ENCODE measurements around the gene ADGRG1.

Gene ADGRG1

GRCh38 chr16:57664662-57665025 lies 36.2 kb downstream of the ADGRG1 start:
- H3K4me3 ChIP-seq (ENCODE audit: low read depth, low read length) = no peak overlapping the region
- DNase-seq (ENCODE audit: low read depth) = no peak
- no peak for TF ChIP-seq CTCF (IDR thresholded peaks at IDR 0.05; ENCODE audit: insufficient read depth, low read depth, low read length, missing control alignments)

- TF ChIP-seq CTCF (IDR thresholded peaks at IDR 0.05; ENCODE audit: insufficient read depth, low read depth, low read length, missing control alignments) = no peak
- DNase-seq (ENCODE audit: low read depth) = no peak
- H3K4me3 ChIP-seq (ENCODE audit: low read depth, low read length) = no peak overlapping the region
Observed at GRCh38 chr16:57665541-57665940, 37.1 kb downstream of the ADGRG1 start.

GRCh38 chr16:57666353-57667047 lies 38.1 kb downstream of the ADGRG1 start:
- DNase-seq (ENCODE audit: low read depth) = no peak
- no peak overlapping the region for H3K4me3 ChIP-seq (ENCODE audit: low read depth, low read length)
- TF ChIP-seq CTCF (IDR thresholded peaks at IDR 0.05; ENCODE audit: insufficient read depth, low read depth, low read length, missing control alignments) = no peak

GRCh38 chr16:57667048-57667525 lies 38.7 kb downstream of the ADGRG1 start:
- H3K4me3 ChIP-seq (ENCODE audit: low read depth, low read length) = no peak overlapping the region
- DNase-seq (ENCODE audit: low read depth) = no peak
- no peak for TF ChIP-seq CTCF (IDR thresholded peaks at IDR 0.05; ENCODE audit: insufficient read depth, low read depth, low read length, missing control alignments)

GRCh38 chr16:57667526-57668262 lies 39.3 kb downstream of the ADGRG1 start:
- DNase-seq (ENCODE audit: low read depth) = no peak
- no peak overlapping the region for H3K4me3 ChIP-seq (ENCODE audit: low read depth, low read length)
- TF ChIP-seq CTCF (IDR thresholded peaks at IDR 0.05; ENCODE audit: insufficient read depth, low read depth, low read length, missing control alignments) = peak; percentile 15

GRCh38 chr16:57668263-57668571 lies 39.8 kb downstream of the ADGRG1 start, which contains the start of gene ADGRG3:
ADGRG3 (plus strand) TSS chr16:57668306; CDS start chr16:57668348, 42 bp downstream.
- no peak for DNase-seq (ENCODE audit: low read depth)
- no peak within 1 kb of the TSS for H3K4me3 ChIP-seq (ENCODE audit: low read depth, low read length)
- TF ChIP-seq CTCF (IDR thresholded peaks at IDR 0.05; ENCODE audit: insufficient read depth, low read depth, low read length, missing control alignments) = no peak
